ENCODE data around the gene FILIP1L. TPM values are rescaled to one million over a fixed set of nuclear protein-coding genes. Genes with fewer than 3 reads are reported as not detected.

The FILIP1L gene
- total RNA-seq, 1 donor from 2014 or later = 1.5 TPM

DNA sequence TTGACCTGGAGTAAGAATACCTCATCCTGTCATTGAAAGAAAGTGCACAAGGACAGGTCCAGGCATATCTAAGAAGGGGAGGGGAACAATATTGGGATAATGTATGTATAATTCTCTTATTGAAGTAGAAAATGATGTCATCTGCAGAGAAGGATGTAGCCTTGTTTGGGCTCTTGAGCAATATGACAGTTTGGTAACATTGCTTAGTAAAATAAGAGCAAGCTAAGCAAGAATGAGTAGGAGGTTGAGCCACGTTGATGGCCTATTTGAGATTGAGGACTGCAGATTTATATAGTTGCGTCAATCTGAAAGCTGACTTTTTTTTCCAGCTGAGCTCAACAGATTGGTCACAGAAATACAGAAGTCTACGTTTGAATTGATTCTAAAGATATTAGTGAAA, 145.2 kb downstream of the FILIP1L start:
- no peak overlapping the region for H3K4me3 Mint-ChIP-seq
- no peaks in the 10 kb centered on the region for H3K4me1 Mint-ChIP-seq
- intact Hi-C loops (cut with micrococcal nuclease) = no loop called here
- no peaks in the 10 kb centered on the region for H3K9me3 Mint-ChIP-seq
- POLR2A ChIA-PET = no interaction called here
- H3K36me3 Mint-ChIP-seq (ENCODE audit: low read depth) = peaks cover 6% of the 10 kb centered on the region
- ATAC-seq (ENCODE audit: low read depth) (no peak), DNase-seq (no peak)
- H3K27me3 Mint-ChIP-seq = no peaks in the 10 kb centered on the region
- TF ChIP-seq, protein P1, sequence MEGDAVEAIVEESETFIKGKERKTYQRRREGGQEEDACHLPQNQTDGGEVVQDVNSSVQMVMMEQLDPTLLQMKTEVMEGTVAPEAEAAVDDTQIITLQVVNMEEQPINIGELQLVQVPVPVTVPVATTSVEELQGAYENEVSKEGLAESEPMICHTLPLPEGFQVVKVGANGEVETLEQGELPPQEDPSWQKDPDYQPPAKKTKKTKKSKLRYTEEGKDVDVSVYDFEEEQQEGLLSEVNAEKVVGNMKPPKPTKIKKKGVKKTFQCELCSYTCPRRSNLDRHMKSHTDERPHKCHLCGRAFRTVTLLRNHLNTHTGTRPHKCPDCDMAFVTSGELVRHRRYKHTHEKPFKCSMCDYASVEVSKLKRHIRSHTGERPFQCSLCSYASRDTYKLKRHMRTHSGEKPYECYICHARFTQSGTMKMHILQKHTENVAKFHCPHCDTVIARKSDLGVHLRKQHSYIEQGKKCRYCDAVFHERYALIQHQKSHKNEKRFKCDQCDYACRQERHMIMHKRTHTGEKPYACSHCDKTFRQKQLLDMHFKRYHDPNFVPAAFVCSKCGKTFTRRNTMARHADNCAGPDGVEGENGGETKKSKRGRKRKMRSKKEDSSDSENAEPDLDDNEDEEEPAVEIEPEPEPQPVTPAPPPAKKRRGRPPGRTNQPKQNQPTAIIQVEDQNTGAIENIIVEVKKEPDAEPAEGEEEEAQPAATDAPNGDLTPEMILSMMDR (IDR thresholded peaks at IDR 0.05) = no peak
- H3K27ac Mint-ChIP-seq = no peak overlapping the region
- CTCF ChIA-PET = no interaction called here

DNA sequence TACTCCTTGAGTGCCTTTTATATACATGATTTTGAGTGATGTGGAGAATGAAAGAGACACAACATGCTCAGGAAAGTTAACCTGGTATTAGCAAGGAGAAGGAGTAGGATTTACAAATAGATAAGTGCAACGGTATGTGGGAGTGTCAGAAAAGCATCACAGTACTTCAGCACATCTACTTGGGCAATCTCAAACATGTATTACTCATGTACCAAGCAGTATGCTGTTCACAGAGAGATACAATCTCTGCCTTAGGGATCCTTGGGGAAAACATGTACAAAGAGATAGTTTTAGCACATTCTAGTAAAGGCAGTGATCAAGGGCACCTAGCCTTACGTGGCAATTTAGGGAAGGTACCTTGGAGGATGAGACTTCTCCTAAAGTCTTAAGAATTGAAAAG, 146.5 kb downstream of the FILIP1L start:
- H3K27ac Mint-ChIP-seq = no peak overlapping the region
- TF ChIP-seq, protein P1 (IDR thresholded peaks at IDR 0.05) = no peak
- POLR2A ChIA-PET = no interaction called here
- peaks cover 8% of the 10 kb centered on the region for H3K36me3 Mint-ChIP-seq (ENCODE audit: low read depth)
- no peak for DNase-seq
- H3K4me3 Mint-ChIP-seq = no peak overlapping the region
- intact Hi-C loops (cut with micrococcal nuclease) = no loop called here
- H3K9me3 Mint-ChIP-seq = no peaks in the 10 kb centered on the region
- ATAC-seq (ENCODE audit: low read depth) = no peak
- CTCF ChIA-PET = no interaction called here
- no peaks in the 10 kb centered on the region for H3K4me1 Mint-ChIP-seq
- no peaks in the 10 kb centered on the region for H3K27me3 Mint-ChIP-seq

DNA sequence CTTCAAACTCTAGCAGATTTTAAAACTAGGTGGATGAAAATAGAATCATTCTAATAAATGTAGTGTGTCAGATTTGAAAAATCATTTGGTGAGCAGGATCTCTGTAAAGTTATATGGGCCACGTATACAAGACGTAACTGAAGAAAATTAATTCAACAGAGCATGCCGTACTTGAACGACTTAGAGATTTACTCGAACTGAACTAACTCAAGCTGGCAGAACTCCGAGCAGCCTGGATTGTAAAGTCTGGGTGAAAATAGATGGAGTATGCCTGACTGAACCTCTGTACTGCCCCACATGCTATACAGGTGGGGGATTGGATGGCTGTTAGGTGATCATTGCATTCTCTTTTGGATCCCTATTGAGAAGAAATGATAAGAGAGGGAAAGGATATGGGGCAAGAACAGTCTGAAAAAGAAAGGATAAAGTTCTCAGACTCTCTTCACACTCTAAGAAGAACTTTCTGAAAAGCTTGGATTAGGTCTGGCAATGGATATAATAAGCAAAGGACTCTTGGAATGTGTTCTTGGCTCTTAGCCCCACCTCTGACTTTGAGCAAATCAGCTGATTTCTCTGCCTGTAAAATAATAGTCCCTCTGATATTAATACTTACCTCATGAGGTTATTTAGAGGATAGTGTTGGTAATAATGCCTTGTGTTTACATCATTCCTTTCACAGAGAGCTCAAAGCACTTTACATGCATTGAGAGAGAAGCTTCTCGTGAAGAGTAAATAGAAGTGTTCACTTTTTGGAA, 147.5 kb downstream of the FILIP1L start:
- no peaks in the 10 kb centered on the region for H3K4me1 Mint-ChIP-seq
- ATAC-seq (ENCODE audit: low read depth) (no peak), DNase-seq (no peak)
- TF ChIP-seq, protein P1 (IDR thresholded peaks at IDR 0.05) = no peak
- no peak overlapping the region for H3K27ac Mint-ChIP-seq
- no peaks in the 10 kb centered on the region for H3K9me3 Mint-ChIP-seq
- no peaks in the 10 kb centered on the region for H3K27me3 Mint-ChIP-seq
- no peak overlapping the region for H3K4me3 Mint-ChIP-seq
- CTCF ChIA-PET = no interaction called here
- intact Hi-C loops (cut with micrococcal nuclease) = no loop called here
- POLR2A ChIA-PET = no interaction called here
- peaks cover 11% of the 10 kb centered on the region for H3K36me3 Mint-ChIP-seq (ENCODE audit: low read depth)

DNA sequence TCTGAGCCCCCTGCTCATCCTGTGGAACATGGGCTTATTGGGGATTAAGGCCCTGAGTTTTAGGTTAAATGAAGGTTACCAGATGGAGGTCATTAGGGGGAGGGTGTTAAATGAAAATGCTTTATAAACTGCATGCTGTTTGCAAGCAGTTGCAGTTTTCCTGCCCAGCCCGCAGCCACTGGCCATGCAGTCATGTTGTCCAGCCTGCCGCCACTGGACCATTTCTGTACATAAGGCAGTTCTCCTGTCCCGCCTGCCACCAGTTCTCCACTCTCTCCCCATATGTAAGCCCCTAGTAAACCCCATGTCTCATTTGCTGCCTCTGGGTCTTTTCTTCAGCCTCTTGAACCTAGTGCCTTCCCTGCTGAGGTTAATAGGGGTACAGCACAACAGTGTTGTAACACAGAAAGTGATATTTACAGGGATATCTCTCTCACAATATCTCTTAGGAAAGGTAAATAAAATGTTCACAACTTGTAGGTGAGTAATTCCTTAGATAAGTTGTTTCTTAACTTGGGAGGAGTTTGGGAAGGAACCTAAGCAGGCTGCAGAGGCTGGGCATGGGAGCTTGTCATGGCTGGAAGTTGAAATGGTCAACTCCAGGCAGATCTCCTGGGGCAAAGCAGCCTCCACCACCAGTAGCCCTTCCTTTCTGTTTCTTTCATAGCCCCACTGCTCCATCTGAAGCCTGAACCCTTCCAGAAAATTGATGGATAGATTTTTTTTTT, 148.5 kb downstream of the FILIP1L start:
- ChIA-PET CTCF (no interaction called here), POLR2A (no interaction called here)
- intact Hi-C loops (cut with micrococcal nuclease) = no loop called here
- DNase-seq (no peak), ATAC-seq (ENCODE audit: low read depth) (no peak)
- TF ChIP-seq, protein P1 (IDR thresholded peaks at IDR 0.05) = no peak
- no peak overlapping the region for H3K27ac Mint-ChIP-seq
- peaks cover 12% of the 10 kb centered on the region for H3K36me3 Mint-ChIP-seq (ENCODE audit: low read depth)
- H3K27me3 Mint-ChIP-seq = no peaks in the 10 kb centered on the region
- H3K9me3 Mint-ChIP-seq = no peaks in the 10 kb centered on the region
- H3K4me3 Mint-ChIP-seq = no peak overlapping the region
- H3K4me1 Mint-ChIP-seq = no peaks in the 10 kb centered on the region

DNA sequence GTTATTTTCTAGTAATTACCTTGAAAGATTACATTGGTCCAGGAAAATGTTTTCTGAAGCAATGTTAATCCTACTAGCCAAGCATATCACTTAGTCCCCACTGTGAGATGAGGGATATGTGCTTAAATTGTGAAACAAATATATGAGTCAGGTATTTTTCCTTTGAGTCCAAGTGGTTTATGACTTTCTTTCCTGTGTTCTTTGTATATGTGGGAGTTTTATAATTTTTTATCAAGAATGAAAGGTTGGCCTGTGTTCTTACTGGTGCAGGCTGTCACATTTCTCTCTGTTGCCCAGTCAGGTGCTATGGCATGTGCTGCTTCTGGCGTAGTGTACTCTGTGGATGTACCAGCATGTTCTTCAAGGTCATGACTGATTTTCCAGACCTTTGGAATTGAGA, 149.2 kb downstream of the FILIP1L start:
- intact Hi-C loops (cut with micrococcal nuclease) = no loop called here
- H3K9me3 Mint-ChIP-seq = no peaks in the 10 kb centered on the region
- peaks cover 12% of the 10 kb centered on the region for H3K36me3 Mint-ChIP-seq (ENCODE audit: low read depth)
- no peaks in the 10 kb centered on the region for H3K27me3 Mint-ChIP-seq
- POLR2A ChIA-PET = no interaction called here
- DNase-seq (no peak), ATAC-seq (ENCODE audit: low read depth) (no peak)
- no peak overlapping the region for H3K27ac Mint-ChIP-seq
- H3K4me3 Mint-ChIP-seq = no peak overlapping the region
- CTCF ChIA-PET = no interaction called here
- peaks cover 6% of the 10 kb centered on the region for H3K4me1 Mint-ChIP-seq
- TF ChIP-seq, protein P1 (IDR thresholded peaks at IDR 0.05) = no peak
